HEK293 (cell line): ENCODE results near the gene CUEDC1.
A peak's percentile ranks its signal among the peaks of the same experiment; 100 is the strongest.

ENCODE experiments used
- GLIS1 ChIP-seq: fragments of 450-650 bp; formaldehyde crosslinking; IDR thresholded peaks from 2 replicates; pipeline ENCODE4 v1.5.1; 2016; ENCODE audit warnings: missing biosample characterization, missing genetic modification characterization
- GLIS2 ChIP-seq: fragments of 450-650 bp; formaldehyde crosslinking; IDR thresholded peaks from 2 replicates; pipeline ENCODE4 v1.5.1; 2016; ENCODE audit warnings: missing biosample characterization, missing genetic modification characterization
- HIC1 ChIP-seq: fragments of 450-650 bp; formaldehyde crosslinking; IDR thresholded peaks from 2 replicates; pipeline ENCODE4 v1.5.1; 2016; ENCODE audit warnings: missing biosample characterization, missing genetic modification characterization
- HOXA7 ChIP-seq: sonication (generic); formaldehyde crosslinking; IDR thresholded peaks from 2 replicates; pipeline ENCODE4 v1.8.1; 2022; ENCODE audit warnings: missing genetic modification reagents, borderline replicate concordance
- PATZ1 ChIP-seq: fragments of 450-650 bp; formaldehyde crosslinking; IDR thresholded peaks from 2 replicates; pipeline ENCODE4 v1.5.1; 2016; ENCODE audit warnings: missing biosample characterization, missing genetic modification characterization
- PRDM1 ChIP-seq: fragments of 450-650 bp; formaldehyde crosslinking; IDR thresholded peaks from 2 replicates; pipeline ENCODE4; 2016; ENCODE audit warnings: missing biosample characterization, missing genetic modification characterization
- RBAK ChIP-seq: fragments of 450-650 bp; formaldehyde crosslinking; IDR thresholded peaks from 2 replicates; pipeline ENCODE4 v1.5.1; 2016; ENCODE audit warnings: missing biosample characterization, missing genetic modification characterization
- REPIN1 ChIP-seq: fragments of 450-650 bp; formaldehyde crosslinking; IDR thresholded peaks from 2 replicates; pipeline ENCODE4 v1.5.1; 2017; ENCODE audit warnings: missing biosample characterization, missing genetic modification characterization, low read depth
- WT1 ChIP-seq: fragments of 450-650 bp; formaldehyde crosslinking; IDR thresholded peaks from 2 replicates; pipeline ENCODE4 v1.5.1; 2016; ENCODE audit warnings: missing biosample characterization, missing genetic modification characterization
- ZBTB10 ChIP-seq: fragments of 450-650 bp; formaldehyde crosslinking; IDR thresholded peaks from 2 replicates; pipeline ENCODE4 v1.5.1; 2016; ENCODE audit warnings: missing biosample characterization, missing genetic modification characterization
- ZBTB48 ChIP-seq: fragments of 450-650 bp; formaldehyde crosslinking; IDR thresholded peaks from 2 replicates; pipeline ENCODE4 v1.5.1; 2016; ENCODE audit warnings: missing biosample characterization, missing genetic modification characterization
- ZBTB6 ChIP-seq: fragments of 450-650 bp; formaldehyde crosslinking; IDR thresholded peaks from 2 replicates; pipeline ENCODE4 v1.5.1; 2017; ENCODE audit warnings: missing biosample characterization, missing genetic modification characterization
- ZBTB8A ChIP-seq: fragments of 450-650 bp; formaldehyde crosslinking; IDR thresholded peaks from 2 replicates; pipeline ENCODE4 v1.5.1; 2016; ENCODE audit warnings: missing biosample characterization, missing genetic modification characterization
- ZEB2 ChIP-seq: fragments of 450-650 bp; formaldehyde crosslinking; IDR thresholded peaks from 2 replicates; pipeline ENCODE4 v1.5.1; 2016; ENCODE audit warnings: missing biosample characterization, missing genetic modification characterization
- ZIC2 ChIP-seq: fragments of 450-650 bp; formaldehyde crosslinking; IDR thresholded peaks from 2 replicates; pipeline ENCODE4 v1.5.1; 2016; ENCODE audit warnings: missing biosample characterization, missing genetic modification characterization
- ZNF133 ChIP-seq: fragments of 450-650 bp; formaldehyde crosslinking; IDR thresholded peaks from 2 replicates; pipeline ENCODE4 v1.5.1; 2016; ENCODE audit warnings: missing biosample characterization, missing genetic modification characterization
- ZNF19 ChIP-seq: fragments of 450-650 bp; formaldehyde crosslinking; IDR thresholded peaks from 2 replicates; pipeline ENCODE4; 2016; ENCODE audit warnings: missing biosample characterization, missing genetic modification characterization, low read depth
- ZNF2 ChIP-seq: fragments of 450-650 bp; formaldehyde crosslinking; IDR thresholded peaks from 2 replicates; pipeline ENCODE4 v1.5.1; 2016; ENCODE audit warnings: missing biosample characterization, missing genetic modification characterization
- ZNF239 ChIP-seq: fragments of 450-650 bp; formaldehyde crosslinking; IDR thresholded peaks from 2 replicates; pipeline ENCODE4 v1.5.1; 2016; ENCODE audit warnings: missing biosample characterization, missing genetic modification characterization
- ZNF266 ChIP-seq: fragments of 450-650 bp; formaldehyde crosslinking; IDR thresholded peaks from 2 replicates; pipeline ENCODE4 v1.5.1; 2016; ENCODE audit warnings: missing biosample characterization, missing genetic modification characterization, low read depth
- ZNF335 ChIP-seq: fragments of 450-650 bp; formaldehyde crosslinking; conservative IDR thresholded peaks from 2 replicates; pipeline ENCODE4 v1.5.1; 2016; ENCODE audit warnings: missing biosample characterization, missing genetic modification characterization
- ZNF416 ChIP-seq: fragments of 450-650 bp; formaldehyde crosslinking; IDR thresholded peaks from 2 replicates; pipeline ENCODE4 v1.5.1; 2016; ENCODE audit warnings: missing biosample characterization, missing genetic modification characterization
- ZNF513 ChIP-seq: fragments of 450-650 bp; IDR thresholded peaks from 2 replicates; pipeline ENCODE4 v1.5.1; 2018; ENCODE audit warnings: missing biosample characterization, missing genetic modification characterization
- ZNF544 ChIP-seq: fragments of 450-650 bp; formaldehyde crosslinking; IDR thresholded peaks from 2 replicates; pipeline ENCODE4 v1.5.0; 2017; ENCODE audit warnings: missing biosample characterization, missing genetic modification characterization
- ZNF549 ChIP-seq: fragments of 450-650 bp; IDR thresholded peaks from 2 replicates; pipeline ENCODE4 v1.5.1; 2018; ENCODE audit warnings: missing biosample characterization, missing genetic modification characterization, mild to moderate bottlenecking, inconsistent platforms, moderate library complexity
- ZNF596 ChIP-seq: fragments of 450-650 bp; IDR thresholded peaks from 2 replicates; pipeline ENCODE4 v1.5.0; 2018; ENCODE audit warnings: missing biosample characterization, mild to moderate bottlenecking, missing genetic modification characterization, moderate library complexity
- ZNF658 ChIP-seq: fragments of 450-650 bp; formaldehyde crosslinking; IDR thresholded peaks from 2 replicates; pipeline ENCODE4; 2016; ENCODE audit warnings: missing biosample characterization, missing genetic modification characterization
- ZNF660 ChIP-seq: fragments of 450-650 bp; IDR thresholded peaks from 2 replicates; pipeline ENCODE4 v1.5.1; 2018; ENCODE audit warnings: missing biosample characterization, mild to moderate bottlenecking, missing genetic modification characterization

The CUEDC1 gene

GRCh38 chr17:57955183-57955931 lies at the start of gene CUEDC1 (continued):
- TF ChIP-seq ZBTB48 (peak; percentile 63), ZNF549 (tag by site-specific recombination) (no peak), ZNF335 (tag by site-specific recombination) (peak; percentile 78), PATZ1 (tag by site-specific recombination) (peak; percentile 76), ZNF239 (tag by site-specific recombination) (no peak), ZNF658 (tag by site-specific recombination) (no peak), ZBTB10 (peak; percentile 67), RBAK (tag by site-specific recombination) (no peak), ZNF544 (tag by site-specific recombination) (no peak), ZNF266 (tag by site-specific recombination) (no peak), ZBTB8A (tag by site-specific recombination) (peak; percentile 40), ZNF416 (no peak), GLIS1 (peak; percentile 87), HOXA7 (CRISPR knock-in tag) (no peak), ZNF513 (tag by site-specific recombination) (no peak), ZNF660 (tag by site-specific recombination) (no peak), GLIS2 (tag by site-specific recombination) (peak; percentile 93), ZBTB6 (tag by site-specific recombination) (0 out of 2 replicates have a peak, but pooled peaks have one; percentile 20), ZNF2 (tag by site-specific recombination) (no peak), ZNF133 (tag by site-specific recombination) (no peak), ZNF19 (tag by site-specific recombination) (no peak), ZEB2 (tag by site-specific recombination) (0 out of 2 replicates have a peak, but pooled peaks have one; percentile 51), REPIN1 (no peak), WT1 (peak; percentile 83), HIC1 (tag by site-specific recombination) (peak; percentile 58; the same call in 1 of the 2 replicates), ZNF596 (tag by site-specific recombination) (no peak), ZIC2 (tag by site-specific recombination) (peak; percentile 93), PRDM1 (no peak)
